GM13976 (cell line): Measurements from ENCODE around the gene SPIN2B.
"Not testable (repeated sequence)": the region's sequence is repeated elsewhere in the genome, so short reads cannot be mapped to it uniquely, and the experiment has no call there.

Experiments used
- DNase-seq: peaks from one replicate; pipeline ENCODE4 v3.0.0; 2012; ENCODE audit warnings: low spot score
- CTCF ChIP-seq: IDR thresholded peaks from 2 replicates; pipeline ENCODE4 v1.5.1; 2012; ENCODE audit warnings: borderline replicate concordance, mild to moderate bottlenecking; ENCODE audit not compliant: insufficient read depth; ENCODE audit errors: extremely low read depth, missing control alignments, control extremely low read depth
- in situ Hi-C: fragments of 300-500 bp; cut with MboI; formaldehyde crosslinking; loops from one replicate; pipeline ENCODE4 v1.12.0; 2022; ENCODE audit warnings: low sequenced_read_pairs, mixed read lengths, inconsistent platforms; ENCODE audit not compliant: unreplicated experiment

SPIN2B gene

GRCh38 chrX:57104921-57105398, 16.4 kb downstream of the SPIN2B start:
- in situ Hi-C loops = no loop called here
- DNase-seq = no peak
- no peak for TF ChIP-seq CTCF

- no peak for DNase-seq
- TF ChIP-seq CTCF = no peak
- in situ Hi-C loops = no loop called here
Measured at GRCh38 chrX:57104406-57104805, 16.9 kb downstream of the SPIN2B start.

DNA sequence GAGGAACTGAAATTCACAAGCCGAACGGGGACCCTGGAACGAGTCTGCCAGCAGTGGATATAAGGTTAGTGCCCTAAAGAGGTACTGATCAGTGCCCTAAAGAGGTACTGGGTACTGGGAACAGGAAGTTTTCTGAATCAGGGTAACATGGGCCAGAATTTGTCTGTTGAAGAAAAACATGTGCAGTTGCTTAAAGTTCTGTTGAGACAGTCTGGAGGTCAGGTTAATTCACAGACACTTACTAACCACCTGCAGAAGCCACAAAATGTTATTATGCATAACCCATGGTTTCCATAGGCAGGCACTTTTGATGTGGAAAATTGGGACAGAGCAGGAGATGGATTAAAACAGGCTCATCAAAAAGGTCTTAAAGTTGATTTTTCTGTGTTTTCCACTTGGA, 17.9 kb downstream of the SPIN2B start:
- in situ Hi-C loops = no loop called here
- DNase-seq = no peak
- TF ChIP-seq CTCF = no peak

- in situ Hi-C loops = not testable (repeated sequence)
Measured at GRCh38 chrX:57102918-57103317, 18.4 kb downstream of the SPIN2B start.

GRCh38 chrX:57083143-57083542, 38.2 kb downstream of the SPIN2B start:
- TF ChIP-seq CTCF = no peak
- no peak for DNase-seq
- in situ Hi-C loops = no loop called here

More at GRCh38 chrX:57102918-57103317, 18.4 kb downstream of the SPIN2B start:
- not testable (repeated sequence) for DNase-seq

DNA sequence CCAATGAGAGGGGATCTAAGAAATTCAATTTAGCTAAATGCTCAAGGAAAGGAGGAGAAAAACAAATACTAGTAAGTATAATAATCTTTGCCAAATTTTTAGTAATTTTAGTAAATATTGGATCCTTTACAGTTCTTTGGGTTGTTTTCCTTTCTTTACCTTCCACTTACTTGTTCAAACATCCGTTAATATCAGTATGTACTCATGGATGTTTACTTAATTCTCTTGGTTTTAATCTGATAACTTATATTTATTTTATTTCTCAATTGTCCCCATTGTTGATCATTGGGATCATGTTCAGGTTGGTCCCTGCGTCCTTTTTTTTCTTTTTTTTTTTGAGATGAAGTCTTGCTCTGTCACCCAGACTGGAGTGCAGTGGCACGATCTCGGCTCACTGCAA, 46.9 kb downstream of the SPIN2B start:
- DNase-seq = no peak
- in situ Hi-C loops = no loop called here
- no peak for TF ChIP-seq CTCF

- DNase-seq = no peak
- no peak for TF ChIP-seq CTCF
- in situ Hi-C loops = no loop called here
Measured at GRCh38 chrX:57070185-57070984, 51.0 kb downstream of the SPIN2B start.
